ENCODE measurements around the gene N4BP2L2.

Gene N4BP2L2

DNA sequence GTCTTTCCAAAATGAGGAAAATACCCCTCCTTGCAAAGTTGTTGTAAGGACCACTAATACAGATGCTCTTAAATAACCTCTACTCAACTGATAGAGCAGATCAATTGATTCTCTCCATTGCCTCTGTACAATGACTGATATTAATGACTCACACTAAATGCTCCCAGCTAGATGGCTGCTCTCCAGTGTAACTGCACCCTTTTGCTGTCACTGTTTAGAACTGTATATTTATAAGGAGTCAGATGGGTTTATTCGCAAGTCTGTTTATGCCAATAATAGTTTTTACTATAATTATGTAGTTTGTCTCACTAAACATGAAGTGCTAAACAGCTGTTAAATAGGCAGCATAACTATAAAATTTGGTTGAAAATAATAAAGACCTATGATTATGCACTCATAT lies 89.6 kb downstream of the N4BP2L2 start:
- Histone ChIP-seq H3K36me3 (ENCODE audit: insufficient read depth, low read length) (peaks cover 3% of the 10 kb centered on the region; the same call in 1 of the 2 replicates), H3K9me3 (ENCODE audit: low read depth, low read length) (no peaks in the 10 kb centered on the region), H3K9ac (ENCODE audit: insufficient read length) (no peak overlapping the region), H3K27ac (no peak overlapping the region), H3K4me3 (no peak overlapping the region)
- DNase-seq (ENCODE audit: low read depth, low spot score): no peak
- TF ChIP-seq FOXP2 (optimal IDR thresholded peaks at IDR 0.05; ENCODE audit: control extremely low read depth, extremely low read length, insufficient read depth) (no peak), EZH2 (IDR thresholded peaks at IDR 0.05) (no peak), POLR2AphosphoS5 (IDR thresholded peaks at IDR 0.05; ENCODE audit: borderline replicate concordance, low read depth, low read length) (no peak)

DNA sequence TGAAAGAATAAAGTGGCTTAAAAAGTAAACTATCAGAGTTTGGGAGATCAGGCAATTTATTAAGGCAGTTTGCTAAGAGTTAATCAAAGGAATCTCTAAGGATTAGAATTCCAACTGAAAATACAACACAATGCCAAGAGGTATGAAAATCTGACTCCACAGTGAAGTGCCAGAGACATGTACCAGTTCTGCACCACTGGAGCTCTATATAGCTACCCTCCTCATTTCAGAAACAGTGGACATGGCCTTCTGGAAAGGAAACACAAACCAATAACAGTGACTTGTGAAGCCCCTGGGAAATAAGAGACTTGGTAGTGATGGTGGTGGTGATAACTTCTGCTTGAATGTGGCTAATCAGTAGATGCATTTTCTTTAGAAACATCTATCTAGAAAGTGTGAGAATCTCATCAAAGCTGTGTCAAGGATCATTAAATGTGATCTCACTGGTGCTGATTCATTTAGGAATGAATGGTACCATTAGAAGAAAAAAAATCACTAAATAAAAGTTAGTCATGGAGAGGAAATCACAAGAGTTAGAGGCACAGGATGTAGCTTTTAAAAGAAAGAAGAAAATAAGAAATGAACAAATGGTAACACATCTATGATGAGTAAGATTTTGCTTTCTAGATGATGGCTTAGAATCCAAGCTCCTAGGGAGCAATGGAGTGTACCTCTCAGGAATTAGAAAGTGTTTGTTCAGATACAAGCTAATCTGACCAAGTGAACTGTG lies 90.5 kb downstream of the N4BP2L2 start:
- TF ChIP-seq FOXP2 (optimal IDR thresholded peaks at IDR 0.05; ENCODE audit: control extremely low read depth, extremely low read length, insufficient read depth): no peak
- TF ChIP-seq POLR2AphosphoS5 (IDR thresholded peaks at IDR 0.05; ENCODE audit: borderline replicate concordance, low read depth, low read length): no peak
- no peak for TF ChIP-seq EZH2 (IDR thresholded peaks at IDR 0.05)
- DNase-seq (ENCODE audit: low read depth, low spot score): no peak
- Histone ChIP-seq H3K4me3 (no peak overlapping the region), H3K9ac (ENCODE audit: insufficient read length) (no peak overlapping the region), H3K9me3 (ENCODE audit: low read depth, low read length) (no peaks in the 10 kb centered on the region), H3K36me3 (ENCODE audit: insufficient read depth, low read length) (peaks cover 3% of the 10 kb centered on the region; the same call in 1 of the 2 replicates), H3K27ac (no peak overlapping the region)

DNA sequence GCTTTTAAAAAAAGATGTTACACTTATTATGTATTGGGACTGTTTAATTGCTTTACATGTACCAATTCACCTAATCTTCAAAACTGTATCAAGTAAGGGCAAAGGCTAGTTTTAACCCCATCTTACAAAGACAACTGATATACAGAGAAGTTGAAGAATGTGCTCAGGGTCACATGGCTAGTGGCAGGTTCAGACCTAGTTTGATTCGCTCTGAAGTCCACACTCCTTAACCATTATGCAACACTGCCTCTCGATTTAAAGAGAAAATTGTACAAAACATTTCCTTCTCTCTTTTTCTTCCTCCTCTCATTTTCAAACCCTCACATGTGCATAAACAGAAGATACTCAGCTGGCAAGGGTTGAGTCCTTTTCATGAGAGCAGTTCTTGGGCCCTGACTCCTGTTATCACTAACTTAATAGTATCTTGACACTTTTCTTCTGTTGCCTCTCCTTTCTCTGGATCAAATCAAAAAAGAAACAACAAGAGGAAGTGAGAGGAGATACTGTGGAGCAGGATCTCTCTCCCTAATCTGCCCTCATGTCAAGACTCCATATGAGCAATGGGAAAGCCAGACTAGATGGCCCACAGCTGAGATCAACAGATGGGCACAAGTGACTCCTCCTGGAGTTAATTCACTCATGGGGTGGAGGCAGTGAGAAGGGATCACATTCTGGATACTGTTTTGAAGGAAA lies 91.7 kb downstream of the N4BP2L2 start:
- Histone ChIP-seq H3K27ac (no peak overlapping the region), H3K9ac (ENCODE audit: insufficient read length) (no peak overlapping the region), H3K4me3 (no peak overlapping the region), H3K36me3 (ENCODE audit: insufficient read depth, low read length) (peaks cover 3% of the 10 kb centered on the region; the same call in 1 of the 2 replicates), H3K9me3 (ENCODE audit: low read depth, low read length) (no peaks in the 10 kb centered on the region)
- no peak for DNase-seq (ENCODE audit: low read depth, low spot score)
- TF ChIP-seq FOXP2 (optimal IDR thresholded peaks at IDR 0.05; ENCODE audit: control extremely low read depth, extremely low read length, insufficient read depth) (no peak), POLR2AphosphoS5 (IDR thresholded peaks at IDR 0.05; ENCODE audit: borderline replicate concordance, low read depth, low read length) (no peak), EZH2 (IDR thresholded peaks at IDR 0.05) (no peak)

DNA sequence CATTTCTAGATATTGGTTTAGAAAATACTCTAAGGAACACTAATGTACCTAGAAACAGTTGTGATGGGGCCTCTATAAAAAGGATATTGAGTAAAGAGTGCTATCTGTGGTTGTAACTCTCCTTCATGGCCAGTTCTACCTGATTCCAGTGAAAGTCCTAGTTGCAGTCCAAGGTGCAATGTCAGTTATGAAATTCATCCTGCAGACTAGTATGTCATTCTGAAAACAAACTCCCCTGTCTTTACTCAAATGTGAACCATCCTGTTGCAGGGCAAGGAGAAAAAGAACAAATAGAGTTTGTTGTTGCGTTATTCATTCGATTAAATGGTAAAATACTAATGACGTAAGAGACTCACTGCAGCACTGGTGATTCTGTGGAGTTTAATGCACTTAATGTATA lies 92.4 kb downstream of the N4BP2L2 start:
- no peaks in the 10 kb centered on the region for H3K9me3 ChIP-seq (ENCODE audit: low read depth, low read length)
- H3K27ac ChIP-seq: no peak overlapping the region
- no peak overlapping the region for H3K9ac ChIP-seq (ENCODE audit: insufficient read length)
- TF ChIP-seq EZH2 (IDR thresholded peaks at IDR 0.05) (no peak), FOXP2 (optimal IDR thresholded peaks at IDR 0.05; ENCODE audit: control extremely low read depth, extremely low read length, insufficient read depth) (no peak), POLR2AphosphoS5 (IDR thresholded peaks at IDR 0.05; ENCODE audit: borderline replicate concordance, low read depth, low read length) (no peak)
- DNase-seq (ENCODE audit: low read depth, low spot score): no peak
- peaks cover 3% of the 10 kb centered on the region; the same call in 1 of the 2 replicates for H3K36me3 ChIP-seq (ENCODE audit: insufficient read depth, low read length)
- no peak overlapping the region for H3K4me3 ChIP-seq

DNA sequence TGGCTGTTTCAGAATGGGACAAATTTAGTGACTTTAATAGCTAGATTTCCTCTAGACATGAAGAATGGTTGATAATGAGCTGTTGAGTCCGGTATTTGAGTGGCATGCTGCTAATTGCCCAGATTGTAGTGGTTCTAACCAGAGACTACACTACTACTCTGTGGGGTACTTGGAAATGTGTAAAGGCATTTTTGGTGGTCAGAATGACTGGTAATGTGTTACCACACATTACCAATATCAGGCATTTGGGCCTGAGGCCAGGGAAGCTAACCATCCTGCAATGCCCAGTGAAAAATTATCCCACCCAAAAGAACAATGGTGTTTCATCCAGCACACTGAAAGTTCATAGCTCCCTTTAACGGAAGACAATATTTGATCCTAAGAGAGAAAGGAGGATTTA lies 93.1 kb downstream of the N4BP2L2 start:
- no peak overlapping the region for H3K9ac ChIP-seq (ENCODE audit: insufficient read length)
- DNase-seq (ENCODE audit: low read depth, low spot score): no peak
- H3K27ac ChIP-seq: no peak overlapping the region
- no peaks in the 10 kb centered on the region for H3K9me3 ChIP-seq (ENCODE audit: low read depth, low read length)
- peaks cover 3% of the 10 kb centered on the region; the same call in 1 of the 2 replicates for H3K36me3 ChIP-seq (ENCODE audit: insufficient read depth, low read length)
- TF ChIP-seq EZH2 (IDR thresholded peaks at IDR 0.05) (no peak), POLR2AphosphoS5 (IDR thresholded peaks at IDR 0.05; ENCODE audit: borderline replicate concordance, low read depth, low read length) (no peak), FOXP2 (optimal IDR thresholded peaks at IDR 0.05; ENCODE audit: control extremely low read depth, extremely low read length, insufficient read depth) (no peak)
- no peak overlapping the region for H3K4me3 ChIP-seq

DNA sequence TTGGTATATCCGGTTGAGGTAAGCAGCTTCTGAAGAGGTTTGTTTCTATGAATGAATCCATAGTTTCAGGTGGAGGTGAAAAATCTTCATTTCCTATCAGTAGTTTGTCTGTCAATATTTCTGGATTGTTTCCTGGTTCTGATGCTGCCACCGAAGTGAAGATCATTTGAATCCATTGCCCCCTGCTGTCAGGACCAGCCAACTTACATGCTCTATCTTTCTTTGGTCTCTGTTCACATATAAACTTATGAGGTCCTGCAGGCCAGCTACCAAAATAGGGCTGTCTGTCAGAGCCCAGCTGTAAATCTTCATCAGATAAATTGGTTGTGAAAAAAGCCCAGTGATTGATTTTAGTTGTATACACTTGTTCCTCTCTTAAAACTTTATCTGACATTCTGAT lies 95.5 kb downstream of the N4BP2L2 start:
- H3K9me3 ChIP-seq (ENCODE audit: low read depth, low read length): no peaks in the 10 kb centered on the region
- no peak overlapping the region for H3K4me3 ChIP-seq
- peaks cover 7% of the 10 kb centered on the region; the same call in 1 of the 2 replicates for H3K36me3 ChIP-seq (ENCODE audit: insufficient read depth, low read length)
- H3K9ac ChIP-seq (ENCODE audit: insufficient read length): no peak overlapping the region
- TF ChIP-seq FOXP2 (optimal IDR thresholded peaks at IDR 0.05; ENCODE audit: control extremely low read depth, extremely low read length, insufficient read depth): no peak
- no peak for TF ChIP-seq EZH2 (IDR thresholded peaks at IDR 0.05)
- no peak for TF ChIP-seq POLR2AphosphoS5 (IDR thresholded peaks at IDR 0.05; ENCODE audit: borderline replicate concordance, low read depth, low read length)
- DNase-seq (ENCODE audit: low read depth, low spot score): no peak
- no peak overlapping the region for H3K27ac ChIP-seq

DNA sequence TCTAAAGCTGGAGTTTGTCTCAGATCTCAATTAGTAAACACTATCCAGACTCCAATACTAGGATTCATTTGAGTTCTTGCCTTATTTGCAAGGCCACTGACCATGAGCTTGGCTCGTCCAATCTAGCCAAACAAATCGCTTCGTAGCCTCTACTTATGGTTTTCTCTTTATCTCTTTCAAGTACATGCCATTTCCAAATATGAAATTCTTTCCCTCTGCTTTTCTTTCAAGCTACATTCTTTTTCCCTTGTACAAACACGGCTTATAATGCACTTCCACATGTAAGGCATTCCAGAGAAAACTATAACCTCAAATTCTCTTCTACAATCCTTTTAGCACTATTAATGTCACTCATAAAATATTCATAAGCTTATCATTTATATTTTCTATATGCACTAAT lies 99.7 kb downstream of the N4BP2L2 start:
- TF ChIP-seq POLR2AphosphoS5 (IDR thresholded peaks at IDR 0.05; ENCODE audit: borderline replicate concordance, low read depth, low read length) (no peak), FOXP2 (optimal IDR thresholded peaks at IDR 0.05; ENCODE audit: control extremely low read depth, extremely low read length, insufficient read depth) (no peak), EZH2 (IDR thresholded peaks at IDR 0.05) (no peak)
- Histone ChIP-seq H3K9me3 (ENCODE audit: low read depth, low read length) (no peaks in the 10 kb centered on the region), H3K36me3 (ENCODE audit: insufficient read depth, low read length) (peaks cover 4% of the 10 kb centered on the region; the same call in 1 of the 2 replicates), H3K4me3 (no peak overlapping the region), H3K27ac (peak overlapping the region; percentile 39; the same call in 1 of the 2 replicates), H3K9ac (ENCODE audit: insufficient read length) (no peak overlapping the region)
- no peak for DNase-seq (ENCODE audit: low read depth, low spot score)

DNA sequence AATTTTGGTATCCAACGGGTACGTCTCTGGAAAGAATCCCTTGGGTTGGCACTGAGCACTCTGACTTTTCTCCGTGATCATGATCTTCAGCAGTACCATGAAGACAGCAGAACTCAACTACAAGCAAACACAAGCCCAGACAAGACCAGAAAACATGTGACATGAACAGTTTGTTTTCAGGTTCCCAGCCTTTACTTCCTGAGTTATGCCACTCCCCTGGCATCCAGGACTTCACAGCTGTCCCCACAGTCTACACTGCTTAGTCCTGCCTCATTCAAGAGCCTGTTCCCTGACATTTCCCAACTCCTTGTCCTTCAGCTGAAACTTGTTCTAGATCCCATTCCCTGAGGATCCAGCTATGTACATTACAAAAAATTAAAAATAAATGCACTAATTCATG lies 105.7 kb downstream of the N4BP2L2 start:
- no peak overlapping the region for H3K9ac ChIP-seq (ENCODE audit: insufficient read length)
- DNase-seq (ENCODE audit: low read depth, low spot score): no peak
- H3K4me3 ChIP-seq: no peak overlapping the region

More for the DNA sequence above, 105.7 kb downstream of the N4BP2L2 start:
- H3K36me3 ChIP-seq (ENCODE audit: insufficient read depth, low read length): peaks cover 4% of the 10 kb centered on the region; the same call in 1 of the 2 replicates
- no peak overlapping the region for H3K27ac ChIP-seq
- TF ChIP-seq POLR2AphosphoS5 (IDR thresholded peaks at IDR 0.05; ENCODE audit: borderline replicate concordance, low read depth, low read length) (no peak), FOXP2 (optimal IDR thresholded peaks at IDR 0.05; ENCODE audit: control extremely low read depth, extremely low read length, insufficient read depth) (no peak), EZH2 (IDR thresholded peaks at IDR 0.05) (no peak)
- no peaks in the 10 kb centered on the region for H3K9me3 ChIP-seq (ENCODE audit: low read depth, low read length)
